Lower leg skin (tissue), 3 donors: ENCODE data around the gene EPB41.

Experiments used
- CTCF ChIP-seq, 3 donors: fragments of 450-650 bp; IDR thresholded peaks; one replicate each; pipeline ENCODE4 v1.5.1; 2016; ENCODE audit warnings: antibody characterized with exemption in 3 of 3, mild to moderate bottlenecking in 3 of 3, moderate library complexity in 2 of 3
- POLR2A ChIP-seq, 2 donors: fragments of 450-650 bp; IDR thresholded peaks; one replicate each; pipeline ENCODE4 v1.6.1; 2016 to 2017; ENCODE audit warnings: antibody characterized with exemption in 2 of 2, mild to moderate bottlenecking in 1 of 2, moderate library complexity in 1 of 2

GRCh38 chr1:28915031-28915895 lies 894 bp downstream of the EPB41 start:
- TF ChIP-seq CTCF (IDR thresholded peaks at IDR 0.05) (no peak), POLR2A (IDR thresholded peaks at IDR 0.05) (no peak)
